H9 (cell line): ENCODE measurements around the gene CYSTM1. TPM values are rescaled to one million over a fixed set of nuclear protein-coding genes. Genes with fewer than 3 reads are reported as not detected.

Experiments used
- DNase-seq: peaks from one replicate; pipeline ENCODE4 v3.0.0-alpha.2; 2017
- H2AFZ ChIP-seq: one replicate; pipeline ENCODE4 v1.6.1; 2013; ENCODE audit warnings: mild to moderate bottlenecking, low read length, control low read depth, moderate library complexity
- H2AK5ac ChIP-seq: 2 replicates; pipeline ENCODE4 v1.6.1; 2013; ENCODE audit warnings: low read length, control low read depth, mixed read lengths; ENCODE audit not compliant: insufficient read length
- H2BK120ac ChIP-seq: one replicate; pipeline ENCODE4 v1.6.1; 2013; ENCODE audit warnings: low read depth, mild to moderate bottlenecking, low read length, control low read depth, inconsistent platforms; ENCODE audit not compliant: poor library complexity, severe bottlenecking
- H2BK12ac ChIP-seq: 2 replicates; pipeline ENCODE4 v1.6.1; 2013; ENCODE audit warnings: low read length, control low read depth, mixed read lengths, low read depth; ENCODE audit not compliant: insufficient read length
- H2BK15ac ChIP-seq: 2 replicates; pipeline ENCODE4 v1.6.1; 2013; ENCODE audit warnings: low read depth, low read length, control low read depth
- H2BK20ac ChIP-seq: one replicate; pipeline ENCODE4 v1.6.1; 2013; ENCODE audit warnings: low read depth, mild to moderate bottlenecking, low read length, control low read depth, inconsistent platforms; ENCODE audit not compliant: poor library complexity, severe bottlenecking
- H2BK5ac ChIP-seq: 2 replicates; pipeline ENCODE4 v1.6.1; 2013; ENCODE audit warnings: low read length, control low read depth, mixed read lengths; ENCODE audit not compliant: insufficient read length
- H3K14ac ChIP-seq: 2 replicates; pipeline ENCODE4 v1.6.1; 2013; ENCODE audit warnings: low read length, control low read depth; ENCODE audit not compliant: insufficient read depth
- H3K18ac ChIP-seq: 2 replicates; pipeline ENCODE4 v1.6.1; 2013; ENCODE audit warnings: low read depth, mild to moderate bottlenecking, mixed read lengths, low read length, control low read depth; ENCODE audit not compliant: insufficient read length
- H3K23ac ChIP-seq: 2 replicates; pipeline ENCODE4 v1.6.1; 2013; ENCODE audit warnings: low read length, control low read depth, mixed read lengths, low read depth; ENCODE audit not compliant: insufficient read length
- H3K23me2 ChIP-seq: 2 replicates; pipeline ENCODE4 v1.6.1; 2013; ENCODE audit warnings: low read depth, mild to moderate bottlenecking, mixed read lengths, low read length, control low read depth; ENCODE audit not compliant: insufficient read length, poor library complexity, severe bottlenecking
- H3K27ac ChIP-seq: 2 replicates; pipeline ENCODE4 v1.5.1; 2013; ENCODE audit warnings: low read length, control low read depth, mixed read lengths, low read depth; ENCODE audit not compliant: insufficient read length
- H3K27me3 ChIP-seq: 2 replicates; pipeline ENCODE4 v1.6.1; 2013; ENCODE audit warnings: low read length, control low read depth, inconsistent platforms; ENCODE audit not compliant: insufficient read depth
- H3K4ac ChIP-seq: 2 replicates; pipeline ENCODE4 v1.6.1; 2013; ENCODE audit warnings: low read depth, mild to moderate bottlenecking, control low read depth, inconsistent platforms, low read length, moderate library complexity
- H3K4me1 ChIP-seq: 2 replicates; pipeline ENCODE4 v1.6.1; 2013; ENCODE audit warnings: low read length, control low read depth, inconsistent platforms; ENCODE audit not compliant: insufficient read depth
- H3K4me2 ChIP-seq: 2 replicates; pipeline ENCODE4 v1.6.1; 2013; ENCODE audit warnings: low read length, control low read depth, mixed read lengths; ENCODE audit not compliant: insufficient read length, insufficient read depth
- H3K56ac ChIP-seq: 2 replicates; pipeline ENCODE4 v1.6.1; 2013; ENCODE audit warnings: low read depth, mild to moderate bottlenecking, mixed read lengths, low read length, control low read depth; ENCODE audit not compliant: insufficient read length
- H3K79me1 ChIP-seq: 2 replicates; pipeline ENCODE4 v1.6.1; 2013; ENCODE audit warnings: low read depth, mild to moderate bottlenecking, moderate library complexity, low read length, control low read depth, inconsistent platforms; ENCODE audit not compliant: insufficient read depth, poor library complexity, severe bottlenecking
- H3K79me2 ChIP-seq: 2 replicates; pipeline ENCODE4 v1.6.1; 2013; ENCODE audit warnings: low read length, control low read depth, inconsistent platforms; ENCODE audit not compliant: insufficient read depth
- H3K9ac ChIP-seq: 2 replicates; pipeline ENCODE4 v1.6.1; 2013; ENCODE audit warnings: low read length, control low read depth, mixed read lengths; ENCODE audit not compliant: insufficient read length; ENCODE audit errors: extremely low read depth
- H3K9me3 ChIP-seq: one replicate; pipeline ENCODE4 v1.6.1; 2013; ENCODE audit warnings: low read depth, low read length, inconsistent platforms; ENCODE audit not compliant: control insufficient read depth
- H3T11ph ChIP-seq: one replicate; pipeline ENCODE4 v1.6.1; 2013; ENCODE audit warnings: mild to moderate bottlenecking, low read length, control low read depth, inconsistent platforms
- H4K20me1 ChIP-seq: one replicate; pipeline ENCODE4 v1.6.1; 2013; ENCODE audit not compliant: control insufficient read depth, insufficient read length, insufficient read depth
- H4K5ac ChIP-seq: 2 replicates; pipeline ENCODE4 v1.6.1; 2013; ENCODE audit warnings: low read depth, mild to moderate bottlenecking, mixed read lengths, low read length, control low read depth; ENCODE audit not compliant: insufficient read length
- H4K8ac ChIP-seq: replicated peaks from 2 replicates; pipeline ENCODE4 v1.6.1; 2013; ENCODE audit warnings: low read length, control low read depth, mixed read lengths, low read depth; ENCODE audit not compliant: insufficient read length
- H4K91ac ChIP-seq: 2 replicates; pipeline ENCODE4 v1.6.1; 2013; ENCODE audit warnings: low read depth, mild to moderate bottlenecking, moderate library complexity, mixed read lengths, low read length, control low read depth; ENCODE audit not compliant: insufficient read length
- H3K27ac Mint-ChIP-seq, 3 experiments: 2 replicates in 2 of 3; 3 replicates in 1 of 3; pipeline ENCODE4 v1.8.0; 2020 to 2021; ENCODE audit warnings: mixed read lengths in 3 of 3, mild to moderate bottlenecking in 1 of 3, moderate library complexity in 1 of 3
- H3K27me3 Mint-ChIP-seq: 2 replicates; pipeline ENCODE4 v1.8.0; 2021; ENCODE audit warnings: low read depth, mild to moderate bottlenecking, moderate library complexity, mixed read lengths
- H3K36me3 Mint-ChIP-seq, 3 experiments: 2 replicates in 2 of 3; 3 replicates in 1 of 3; pipeline ENCODE4 v1.8.0; 2020 to 2021; ENCODE audit warnings: low read depth in 3 of 3, mixed read lengths in 3 of 3; ENCODE audit not compliant: insufficient read depth in 1 of 3
- H3K4me1 Mint-ChIP-seq, 2 experiments: 2 replicates each; pipeline ENCODE4 v1.8.0; 2020; ENCODE audit warnings: mixed read lengths in 2 of 2
- H3K4me3 Mint-ChIP-seq, 2 experiments: 2 replicates in 1 of 2; 3 replicates in 1 of 2; pipeline ENCODE4 v1.8.0; 2020 to 2021; ENCODE audit warnings: mild to moderate bottlenecking in 2 of 2, mixed read lengths in 2 of 2, moderate library complexity in 1 of 2
- H3K9me3 Mint-ChIP-seq, 2 experiments: 2 replicates in 1 of 2; 3 replicates in 1 of 2; pipeline ENCODE4 v1.8.0; 2020; ENCODE audit warnings: mild to moderate bottlenecking in 2 of 2, mixed read lengths in 2 of 2, moderate library complexity in 1 of 2
- CTCF ChIP-seq: fragments of 200-600 bp; sonication (generic); conservative IDR thresholded peaks from 3 replicates; pipeline ENCODE4 v1.8.0; 2021; ENCODE audit warnings: antibody characterized with exemption, mild to moderate bottlenecking
- WGBS: extraction: QIAGEN DNeasy Blood & Tissue Kit; methylation state at CpG from one replicate; pipeline ENCODE4 v1.1.7; 2013; ENCODE audit warnings: missing lambda C conversion rate, low lambda C conversion rate, mixed read lengths; ENCODE audit not compliant: insufficient read length; ENCODE audit errors: extremely low coverage; 5-methylcytosine and 5-hydroxymethylcytosine counted together
- total RNA-seq: library from RNA; stranded (reverse); gene quantifications from 2 replicates; pipeline ENCODE4 v1.2.1, GENCODE V29; 2021

The CYSTM1 gene
- total RNA-seq, 1 experiment from 2014 or later: 20.6 TPM

GRCh38 chr5:140189253-140189652 lies 14.3 kb downstream of the CYSTM1 start:
- H3K4me1 ChIP-seq: peaks cover 14% of the 10 kb centered on the region; the same call in 1 of the 2 replicates
- WGBS: no CpG with 5 or more reads among the region's 2 CpGs
- no peak overlapping the region for H3K4me2 ChIP-seq
- H2BK20ac ChIP-seq: no peak overlapping the region
- no peak overlapping the region for H4K91ac ChIP-seq
- TF ChIP-seq CTCF: no peak
- peak overlapping the region in 1 of 3 experiments; percentile 37; a peak in 1 of 7 replicates for H3K27ac Mint-ChIP-seq
- no peaks in the 10 kb centered on the region for H3K27me3 Mint-ChIP-seq
- no peak for DNase-seq
- H3K9ac ChIP-seq: no peak overlapping the region
- H2BK12ac ChIP-seq: no peak overlapping the region
- no peak overlapping the region for H2AK5ac ChIP-seq
- no peak overlapping the region for H3K23ac ChIP-seq
- no peak overlapping the region for H3K4me3 Mint-ChIP-seq
- H2AFZ ChIP-seq: no peak overlapping the region
- no peak overlapping the region for H2BK15ac ChIP-seq
- no peaks in the 10 kb centered on the region for H3K23me2 ChIP-seq
- H3K14ac ChIP-seq: no peak overlapping the region
- no peaks in the 10 kb centered on the region for H3K9me3 ChIP-seq
- no peaks in the 10 kb centered on the region for H3K9me3 Mint-ChIP-seq
- no peak overlapping the region for H3T11ph ChIP-seq
- no peak overlapping the region for H2BK5ac ChIP-seq
- peaks cover 19 to 26% of the 10 kb centered on the region in 2 experiments for H3K4me1 Mint-ChIP-seq
- H4K20me1 ChIP-seq: no peaks in the 10 kb centered on the region
- H2BK120ac ChIP-seq: no peak overlapping the region
- H3K36me3 Mint-ChIP-seq: no peaks in the 10 kb centered on the region; a peak in 1 of 7 replicates
- H3K79me1 ChIP-seq: peaks cover 2% of the 10 kb centered on the region
- H3K27ac ChIP-seq: no peak overlapping the region
- H4K8ac ChIP-seq: no peak overlapping the region
- no peak overlapping the region for H4K5ac ChIP-seq
- no peaks in the 10 kb centered on the region for H3K79me2 ChIP-seq
- H3K4ac ChIP-seq: no peak overlapping the region
- H3K56ac ChIP-seq: no peak overlapping the region
- no peaks in the 10 kb centered on the region for H3K27me3 ChIP-seq
- H3K18ac ChIP-seq: no peak overlapping the region
